ENCODE results near the gene SLC47A2.
"Not testable (repeated sequence)": the region's sequence is repeated elsewhere in the genome, so short reads cannot be mapped to it uniquely, and the experiment has no call there.

SLC47A2 gene, protein sequence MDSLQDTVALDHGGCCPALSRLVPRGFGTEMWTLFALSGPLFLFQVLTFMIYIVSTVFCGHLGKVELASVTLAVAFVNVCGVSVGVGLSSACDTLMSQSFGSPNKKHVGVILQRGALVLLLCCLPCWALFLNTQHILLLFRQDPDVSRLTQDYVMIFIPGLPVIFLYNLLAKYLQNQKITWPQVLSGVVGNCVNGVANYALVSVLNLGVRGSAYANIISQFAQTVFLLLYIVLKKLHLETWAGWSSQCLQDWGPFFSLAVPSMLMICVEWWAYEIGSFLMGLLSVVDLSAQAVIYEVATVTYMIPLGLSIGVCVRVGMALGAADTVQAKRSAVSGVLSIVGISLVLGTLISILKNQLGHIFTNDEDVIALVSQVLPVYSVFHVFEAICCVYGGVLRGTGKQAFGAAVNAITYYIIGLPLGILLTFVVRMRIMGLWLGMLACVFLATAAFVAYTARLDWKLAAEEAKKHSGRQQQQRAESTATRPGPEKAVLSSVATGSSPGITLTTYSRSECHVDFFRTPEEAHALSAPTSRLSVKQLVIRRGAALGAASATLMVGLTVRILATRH

DNA sequence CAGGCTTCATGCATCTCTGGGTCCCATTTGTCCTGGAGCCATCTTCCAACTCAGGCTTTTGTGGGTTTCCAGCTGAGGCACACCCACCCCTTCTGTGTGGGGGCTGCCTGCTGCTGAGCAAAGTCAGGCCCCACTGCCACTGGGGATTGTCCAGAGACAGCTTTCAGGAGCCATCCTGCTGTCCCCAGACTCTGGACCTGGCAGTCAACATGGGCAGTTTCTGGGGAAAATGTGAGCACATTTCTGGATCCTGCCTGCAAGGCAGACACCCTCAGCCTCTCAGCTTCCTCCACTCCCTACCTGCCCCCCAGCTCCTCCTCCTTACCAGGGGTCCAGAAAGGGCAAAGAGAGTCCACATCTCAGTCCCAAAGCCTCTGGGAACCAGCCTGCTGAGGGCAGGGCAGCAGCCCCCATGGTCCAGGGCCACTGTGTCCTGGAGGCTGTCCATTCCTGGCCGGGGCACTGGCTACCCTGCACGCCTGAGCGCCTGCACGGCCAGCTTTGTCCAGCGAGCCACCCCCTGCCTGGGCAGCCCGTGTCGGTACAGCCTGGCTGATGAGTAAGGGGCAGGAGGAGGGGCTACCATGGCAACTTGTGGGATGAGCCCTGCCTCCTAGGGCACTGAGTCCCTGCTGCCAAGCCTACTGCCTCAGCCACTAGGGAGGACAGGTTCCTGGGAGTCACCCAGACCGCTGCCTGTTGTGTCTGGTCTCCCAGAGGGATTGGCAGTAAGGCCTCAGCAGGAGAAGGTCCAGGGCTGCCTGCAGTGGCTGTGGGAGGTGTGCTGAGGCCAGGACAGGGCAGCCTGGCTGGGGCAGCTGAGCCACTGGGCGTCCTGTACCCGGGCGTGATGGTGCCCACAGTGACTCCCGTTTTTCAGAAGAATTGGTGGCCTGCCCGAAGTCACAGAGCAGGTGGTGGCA is at the start of gene SLC47A2:
TSS of gene SLC47A2 (minus strand) at position 477 of the 923 bp plus-strand sequence. CDS start at position 448, 29 bp downstream.
- DNase-seq: peak; percentile 14

DNA sequence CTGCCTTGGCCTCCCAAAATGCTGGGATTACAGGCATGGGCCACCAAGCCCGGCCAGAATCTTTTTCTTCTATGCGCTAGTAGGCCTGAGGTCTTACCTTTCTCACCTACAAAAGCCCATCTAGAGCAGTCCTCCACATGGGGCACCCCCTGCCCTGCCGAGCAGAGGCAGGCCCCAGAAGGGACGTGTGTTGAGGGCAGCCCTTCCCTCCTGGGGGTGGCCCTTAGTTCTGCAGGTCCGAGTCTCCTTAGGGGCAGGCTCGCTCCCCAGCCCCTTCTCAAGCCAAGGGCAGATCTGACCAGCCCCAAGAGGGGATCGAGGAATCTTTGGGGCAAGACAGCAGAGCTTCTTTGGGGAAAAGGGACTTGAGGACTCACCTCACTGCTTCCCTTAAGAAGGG is 49.6 kb upstream of the SLC47A2 start:
- DNase-seq: no peak

DNA sequence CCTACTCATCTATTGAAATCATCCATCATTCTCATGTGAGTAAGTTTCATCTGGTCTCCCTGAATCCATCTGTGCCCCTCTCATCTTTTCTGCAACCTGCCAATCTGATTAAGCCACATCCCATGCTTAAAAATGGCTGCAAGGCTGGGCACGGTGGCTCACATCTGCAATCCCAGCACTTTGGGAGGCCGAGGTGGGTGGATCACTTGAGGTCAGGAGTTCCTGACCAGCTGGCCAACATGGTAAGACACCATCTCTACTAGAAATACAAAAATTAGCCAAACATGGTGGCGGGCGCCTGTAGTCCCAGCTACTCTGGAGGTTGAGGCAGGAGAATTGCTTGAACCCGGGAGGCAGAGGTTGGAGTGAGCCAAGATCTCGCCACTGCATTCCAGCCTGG is 47.6 kb upstream of the SLC47A2 start:
- not testable (repeated sequence) for DNase-seq

DNA sequence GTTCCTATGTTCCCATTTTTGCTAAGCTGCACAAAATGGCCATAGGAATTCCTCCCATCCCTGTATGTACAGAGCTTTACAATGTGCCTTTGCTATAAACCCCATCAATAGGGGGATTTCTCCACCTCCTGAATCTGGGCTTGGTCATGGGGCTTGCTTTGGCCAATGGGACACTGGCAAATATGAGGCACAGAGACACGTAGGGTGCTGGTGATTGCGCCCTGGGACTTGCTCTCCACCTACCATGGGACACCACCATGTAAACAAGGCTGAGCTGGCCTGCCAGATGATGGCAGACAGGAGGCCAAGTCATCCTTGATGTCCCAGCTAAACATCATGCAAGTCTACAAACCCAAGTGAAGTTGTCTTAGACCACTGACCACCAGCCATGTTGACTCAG is 47.0 kb upstream of the SLC47A2 start:
- DNase-seq: no peak

DNA sequence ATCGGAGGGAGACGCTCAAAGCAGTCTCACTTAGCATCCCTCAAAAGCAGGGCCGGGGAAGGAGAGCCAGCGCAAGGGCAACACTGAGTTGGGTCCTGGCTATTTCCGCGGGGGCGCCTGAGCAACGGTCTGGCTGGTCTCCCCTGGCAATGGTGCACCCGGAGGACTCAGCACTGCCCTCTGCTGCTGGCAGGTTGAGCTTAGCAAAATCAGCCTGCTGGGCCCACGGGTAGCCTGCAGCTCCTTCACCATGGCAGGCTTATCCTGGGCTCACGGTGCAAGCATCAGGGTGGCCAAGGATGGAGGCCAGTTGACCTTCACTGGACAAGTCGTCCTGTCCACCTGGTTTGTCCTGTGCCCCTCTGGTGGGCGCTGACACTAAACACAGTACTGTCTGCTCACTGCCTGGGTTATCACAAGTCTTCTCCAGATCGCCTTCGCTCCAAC is 46.2 kb upstream of the SLC47A2 start:
- peak; percentile 79 for DNase-seq

DNA sequence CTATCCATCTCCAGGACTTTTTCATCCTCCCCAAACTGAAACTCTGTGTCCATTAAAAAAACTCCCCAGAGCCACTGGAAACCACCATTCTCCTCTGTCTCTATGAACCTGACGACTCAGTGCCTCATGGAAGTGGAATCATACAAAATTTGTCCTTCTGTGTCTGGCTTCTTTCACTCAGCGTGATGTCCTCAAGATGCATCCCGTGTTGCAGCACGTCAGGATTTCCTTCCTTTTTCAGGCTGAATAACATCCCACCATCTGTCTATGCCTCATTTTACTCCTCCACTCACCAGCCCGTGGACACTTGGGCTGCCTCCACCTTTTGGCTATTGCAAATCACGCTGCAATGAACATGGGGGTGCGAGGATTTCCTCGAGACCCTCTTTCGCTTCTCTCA is 44.4 kb upstream of the SLC47A2 start:
- DNase-seq: no peak

DNA sequence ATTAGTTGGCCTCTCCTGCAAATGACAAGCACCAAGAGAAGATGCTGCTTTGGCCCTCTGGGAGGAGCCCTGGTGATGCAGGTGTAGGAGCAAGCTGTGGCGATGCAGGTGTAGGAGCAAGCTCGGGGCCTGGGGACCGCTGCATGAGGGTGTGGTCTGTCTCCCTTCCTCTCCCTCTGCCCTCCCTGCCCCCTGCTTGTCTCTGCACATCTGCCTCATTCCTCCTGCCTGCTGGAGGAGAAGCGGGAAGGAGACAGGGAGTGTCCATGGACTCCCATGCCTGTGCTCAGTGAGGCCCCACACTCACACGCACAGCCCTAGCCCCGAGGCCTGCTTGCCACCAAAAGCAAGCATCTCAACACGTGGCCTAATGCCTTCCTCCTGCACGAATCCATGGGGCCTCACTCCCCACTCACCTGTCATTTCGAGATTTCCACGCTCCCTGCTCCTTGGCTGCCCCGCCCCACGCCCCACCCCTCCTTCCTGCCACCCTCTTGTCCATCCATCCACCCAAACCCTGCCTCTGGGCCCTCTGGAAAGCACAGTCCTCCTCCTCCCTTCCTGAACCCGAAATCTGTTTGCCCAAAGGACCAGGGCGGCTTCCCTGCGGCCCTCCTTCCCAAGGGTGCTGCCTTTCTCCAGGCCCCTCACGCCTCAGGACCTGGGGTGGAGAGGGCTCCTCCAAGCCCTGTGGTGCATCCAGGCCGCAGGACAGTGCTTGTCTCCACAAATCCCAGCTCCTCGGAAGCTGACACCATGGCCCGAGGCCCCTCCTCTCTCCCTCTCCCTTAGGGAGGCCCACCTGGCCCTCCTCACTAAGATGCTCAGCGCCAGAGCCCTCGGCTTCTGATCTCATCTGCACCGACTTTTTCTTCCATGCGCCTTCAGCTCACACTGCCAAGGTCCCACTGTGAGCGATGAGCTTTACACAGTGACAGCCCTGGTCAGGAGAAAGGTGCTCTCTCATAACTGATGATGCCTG is 43.5 kb upstream of the SLC47A2 start:
- DNase-seq: no peak

DNA sequence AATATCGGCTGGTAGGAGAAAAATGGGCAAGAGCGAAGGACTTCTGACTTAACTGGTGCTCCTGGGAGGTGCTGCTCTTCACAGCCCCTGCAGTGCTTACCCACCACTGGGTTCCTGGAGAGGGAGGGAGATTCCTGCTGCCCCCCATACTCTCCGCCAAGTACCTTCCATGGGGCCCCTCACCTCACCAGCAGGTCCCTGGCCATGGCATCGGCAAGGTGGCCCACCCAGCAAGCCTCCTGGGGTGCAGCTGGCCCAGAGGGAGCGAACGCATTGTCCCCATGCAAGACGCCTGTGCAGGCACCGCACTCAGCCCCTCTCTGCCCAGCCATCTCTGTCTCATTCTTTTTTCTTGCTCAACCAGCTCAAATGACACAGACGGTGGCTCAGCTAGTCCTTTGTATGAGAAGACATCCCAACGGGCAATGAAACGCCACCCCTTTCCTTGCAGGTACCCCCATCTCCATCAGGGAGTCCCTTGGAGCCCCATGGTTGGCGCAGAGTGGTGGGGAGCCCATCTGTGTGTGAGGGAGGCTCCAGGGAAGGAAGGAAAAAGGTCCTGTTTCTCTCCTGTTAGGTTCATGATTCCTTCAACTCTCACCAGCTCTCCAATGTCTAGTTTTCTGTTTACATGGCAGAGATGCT is 41.3 kb upstream of the SLC47A2 start:
- DNase-seq: no peak

DNA sequence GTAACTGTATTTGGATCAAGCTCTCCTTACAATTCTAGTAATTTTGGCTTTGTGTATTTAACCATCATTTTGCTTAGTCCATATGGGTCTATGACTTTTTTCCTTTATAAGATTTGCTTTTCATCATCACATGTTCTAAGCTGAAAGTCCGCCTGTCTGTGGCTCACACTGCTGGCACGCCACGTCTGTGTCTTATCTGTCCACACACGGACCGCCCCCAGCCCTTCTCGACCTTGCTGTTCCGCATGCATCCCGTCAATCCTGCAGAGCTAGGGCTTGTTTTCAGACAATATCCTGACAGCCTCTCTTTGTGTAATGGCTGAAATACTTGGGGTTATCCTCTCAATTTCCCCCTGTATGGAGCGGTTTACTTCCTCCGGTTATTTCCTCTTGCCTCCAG is 40.2 kb upstream of the SLC47A2 start:
- DNase-seq: no peak

DNA sequence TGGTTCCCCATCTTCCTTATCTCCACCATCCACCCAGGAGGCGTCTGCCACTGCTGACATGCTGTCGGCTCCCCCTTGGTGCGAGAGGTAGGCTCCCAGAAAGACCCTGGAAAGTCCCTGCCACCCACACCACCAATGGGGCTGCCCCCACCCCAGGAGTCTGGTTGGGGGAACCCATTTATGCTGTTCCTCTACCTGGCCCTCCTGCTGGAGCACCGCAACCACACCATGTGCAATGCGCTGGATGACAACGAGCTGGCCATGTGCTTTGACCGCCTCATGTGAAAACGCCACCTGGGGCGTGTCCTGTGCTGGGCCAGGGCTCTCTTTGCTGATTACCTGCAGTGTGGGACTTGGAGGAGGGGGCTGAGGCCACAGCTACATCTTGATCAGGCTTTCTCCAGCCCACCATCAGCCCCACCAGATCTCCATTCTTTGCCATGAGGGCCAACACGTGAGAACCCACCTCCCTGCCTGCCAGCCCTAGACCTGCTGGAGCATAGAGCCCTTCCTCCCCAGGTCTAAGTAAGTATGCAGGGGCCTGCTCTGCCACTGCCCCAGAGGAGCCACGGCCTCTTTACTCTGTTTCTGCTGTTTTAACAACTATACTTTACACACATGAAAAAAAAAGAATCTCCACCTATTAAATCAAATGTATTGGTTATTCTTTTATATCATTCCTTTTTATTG is 39.6 kb upstream of the SLC47A2 start:
- no peak for DNase-seq

DNA sequence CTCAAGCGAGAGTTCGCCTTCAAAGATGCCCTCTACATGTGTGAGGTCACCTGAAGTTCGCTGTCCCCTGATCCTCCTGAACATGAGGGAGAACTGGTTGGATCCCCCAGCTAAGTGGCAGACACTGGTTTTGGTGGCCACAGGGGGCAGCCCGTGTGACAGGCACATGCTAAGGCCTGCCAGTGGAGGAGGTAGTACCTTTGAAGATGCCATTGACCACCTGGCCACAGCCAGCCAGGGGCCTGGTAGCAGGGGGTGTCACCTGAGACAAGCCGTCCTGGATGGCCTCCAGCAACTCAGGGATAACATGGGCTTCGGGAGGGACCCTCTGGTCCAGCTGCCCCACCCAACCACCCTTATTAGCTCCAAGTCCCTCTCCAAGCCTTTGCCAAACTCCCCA is 39.0 kb upstream of the SLC47A2 start:
- DNase-seq: no peak

DNA sequence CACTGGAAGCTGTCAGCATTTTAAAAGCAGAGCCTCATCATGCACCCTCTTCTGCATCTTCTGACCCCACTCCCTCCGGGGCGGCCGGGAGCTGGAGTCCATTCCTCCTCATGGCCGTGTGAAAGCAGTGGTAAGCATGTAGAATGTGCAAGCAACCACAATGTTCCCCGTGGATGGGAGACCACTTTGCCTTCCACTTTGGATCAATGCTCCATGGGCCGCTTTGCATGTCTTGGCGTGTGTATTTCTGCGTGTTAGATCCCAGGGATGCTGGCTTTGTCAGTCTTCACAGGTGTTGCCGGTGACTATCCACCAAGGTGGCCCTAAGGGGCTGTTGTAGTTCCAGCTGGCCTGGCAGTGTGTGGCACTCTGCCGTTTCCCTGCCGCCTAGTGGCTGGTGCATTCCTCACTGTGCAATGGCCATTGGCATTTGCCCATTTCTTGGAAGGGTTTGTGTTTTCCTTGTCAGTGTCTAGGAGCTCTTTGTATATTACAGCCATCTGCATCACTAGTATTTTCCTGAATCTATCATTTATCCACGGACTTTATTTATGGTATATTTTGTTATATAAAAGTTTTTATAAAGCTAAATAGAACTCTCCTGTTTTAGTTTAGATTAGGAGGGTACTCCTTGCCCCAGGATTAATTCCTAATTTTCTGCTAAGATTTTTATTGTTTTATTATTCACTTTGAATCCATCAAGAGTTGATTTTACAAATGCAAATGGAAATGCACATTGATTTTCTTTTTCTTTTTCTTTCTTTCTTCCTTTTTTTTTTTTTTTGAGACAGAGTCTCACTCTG is 37.5 kb upstream of the SLC47A2 start:
- DNase-seq: peak; percentile 85

DNA sequence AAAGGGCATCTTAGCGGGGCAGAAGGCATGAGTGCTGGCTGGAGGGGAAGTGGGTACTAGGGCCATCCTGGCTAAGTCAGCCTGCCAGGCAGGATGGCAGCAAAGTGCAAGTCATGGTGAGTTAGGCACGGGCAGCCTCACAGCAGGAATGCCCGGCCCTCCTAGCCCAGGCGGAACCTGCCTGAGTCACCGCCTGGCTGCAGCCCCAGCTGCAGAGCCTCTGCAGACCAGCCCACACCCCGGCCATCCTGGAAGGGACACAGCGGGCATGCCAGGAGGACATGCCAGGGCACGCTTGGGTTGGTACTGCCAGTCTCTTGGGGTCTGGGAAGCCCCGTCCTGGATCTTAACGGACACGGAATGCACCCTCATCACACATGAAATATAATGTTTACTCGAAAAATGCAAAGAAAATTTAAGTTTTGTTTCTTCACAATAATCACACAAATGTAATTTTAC is 36.7 kb upstream of the SLC47A2 start:
- DNase-seq: peak; percentile 92

DNA sequence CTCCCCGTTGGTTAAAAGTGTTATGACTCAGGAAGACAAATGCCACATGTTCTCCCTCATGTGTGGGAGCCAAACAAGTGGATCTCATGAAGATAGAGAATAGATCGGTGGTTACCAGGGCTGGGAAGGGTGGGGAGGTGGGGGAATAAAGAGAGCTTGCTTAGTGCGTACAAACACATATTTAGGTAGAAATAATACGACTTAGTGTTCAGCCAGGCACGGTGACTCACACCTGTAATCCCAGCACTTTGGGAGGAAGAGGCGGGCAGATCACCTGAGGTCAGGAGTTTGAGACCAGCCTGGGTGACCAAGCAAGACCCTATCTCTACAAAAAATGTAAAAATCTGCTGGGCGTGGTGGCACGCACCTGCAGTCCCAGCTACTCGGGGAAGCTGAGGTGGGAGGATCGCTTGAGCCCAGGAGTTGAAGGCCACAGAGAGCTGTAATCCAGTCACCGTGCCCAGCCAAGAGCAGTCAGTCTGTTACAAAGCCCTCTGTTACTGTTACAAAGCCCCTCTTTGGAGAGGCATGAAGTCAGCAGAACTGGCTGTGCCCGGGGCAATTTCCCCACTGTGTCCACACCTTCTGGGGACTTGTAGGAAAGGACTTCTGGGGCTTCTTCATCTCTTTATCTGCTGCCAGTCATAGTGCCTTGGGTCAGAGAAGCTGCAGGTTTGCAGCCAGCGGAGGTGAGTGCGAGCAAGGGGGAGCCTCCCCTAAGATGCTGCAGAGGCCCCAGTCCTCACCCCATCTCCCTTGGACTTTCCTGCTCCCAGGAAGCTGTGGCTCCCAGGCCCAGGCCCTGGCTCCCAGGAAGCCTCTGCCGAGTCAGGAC is 36.0 kb upstream of the SLC47A2 start:
- peak; percentile 15 for DNase-seq

DNA sequence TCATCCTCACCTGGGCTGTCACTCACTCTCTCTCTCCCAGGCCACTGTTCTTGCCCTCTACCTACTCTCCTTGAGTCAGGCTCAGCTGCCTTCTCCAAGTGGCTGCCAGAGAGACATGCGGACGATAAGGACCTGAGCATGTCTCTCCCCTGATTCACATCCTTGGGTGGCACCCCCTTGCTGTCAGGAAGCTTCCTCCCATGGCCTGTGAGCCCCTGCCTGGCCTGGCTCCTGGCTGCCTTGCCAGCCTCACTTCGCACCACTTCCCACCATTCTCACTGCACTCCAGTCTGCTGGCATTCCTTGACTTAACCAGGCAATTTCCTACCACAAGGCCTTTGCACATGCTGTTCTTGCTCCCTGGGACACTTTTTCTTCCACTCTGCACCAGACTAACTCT is 34.5 kb upstream of the SLC47A2 start:
- no peak for DNase-seq

DNA sequence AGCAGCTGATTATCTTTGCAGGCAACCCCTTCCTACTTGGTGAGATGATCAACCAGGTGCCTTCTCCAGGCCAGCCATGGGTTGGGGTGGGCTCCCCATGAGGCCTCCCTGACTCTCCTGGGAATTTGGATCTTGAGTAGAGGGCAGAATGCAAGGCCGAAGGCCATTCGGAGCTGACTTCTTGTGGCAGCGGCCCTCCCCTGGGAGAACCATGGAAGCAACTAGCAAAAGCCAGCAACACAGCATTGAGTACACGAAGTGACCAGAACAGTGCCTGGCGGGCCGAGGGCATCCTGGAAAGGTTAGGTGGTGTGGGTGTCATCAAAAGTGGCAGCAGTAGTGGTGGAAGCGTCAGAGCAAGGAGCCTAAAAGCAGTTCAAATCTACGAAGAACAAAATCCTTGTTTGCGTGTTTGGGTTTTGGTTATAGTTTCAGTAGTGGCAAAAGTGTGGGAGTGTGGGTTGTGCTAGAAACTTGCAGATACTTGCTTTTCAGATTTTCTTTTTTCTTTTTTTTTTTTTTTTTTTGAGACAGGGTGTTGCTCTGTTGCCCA is 33.7 kb upstream of the SLC47A2 start:
- DNase-seq: no peak

DNA sequence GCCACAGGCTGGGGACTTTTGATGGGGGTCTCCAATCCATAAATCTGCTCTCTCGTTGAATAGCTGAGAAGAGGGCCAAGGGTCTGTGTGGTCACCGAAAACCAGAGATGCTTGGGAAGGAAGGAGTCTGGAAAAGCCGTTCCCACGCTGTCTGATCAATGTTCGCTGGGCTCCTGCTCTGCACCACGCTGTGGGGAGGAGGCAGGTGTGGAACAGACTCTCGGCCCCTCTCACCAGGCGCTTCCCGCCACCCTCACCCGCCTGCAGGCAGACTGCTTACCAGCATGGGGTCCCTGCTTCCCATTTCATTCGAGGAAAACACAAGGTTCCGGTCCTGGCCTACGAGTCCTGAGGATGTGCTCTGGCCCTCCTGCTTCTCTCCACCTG is 32.4 kb upstream of the SLC47A2 start:
- DNase-seq: no peak
